ENCODE measurements around the gene ARF6.

DNA sequence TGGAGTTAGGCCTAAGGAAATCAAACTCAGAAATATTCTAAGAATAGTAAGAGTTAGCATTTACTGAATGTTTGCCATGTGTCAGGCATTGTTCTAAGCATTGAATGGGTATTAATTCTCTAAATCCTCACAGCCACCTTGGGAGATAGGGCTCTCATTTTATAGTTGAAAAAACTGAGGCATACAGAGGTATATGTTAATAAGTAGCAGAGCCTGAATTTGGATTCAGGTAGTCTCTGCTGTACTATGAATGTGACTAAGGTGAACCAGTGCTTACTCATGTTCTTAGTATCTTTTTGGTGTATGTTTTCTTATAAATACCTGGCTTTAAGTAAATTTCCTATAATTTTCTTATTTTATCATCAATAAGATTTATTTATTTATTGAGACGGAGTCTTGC lies 8.1 kb downstream of the ARF6 start:
- TF ChIP-seq, protein P1, sequence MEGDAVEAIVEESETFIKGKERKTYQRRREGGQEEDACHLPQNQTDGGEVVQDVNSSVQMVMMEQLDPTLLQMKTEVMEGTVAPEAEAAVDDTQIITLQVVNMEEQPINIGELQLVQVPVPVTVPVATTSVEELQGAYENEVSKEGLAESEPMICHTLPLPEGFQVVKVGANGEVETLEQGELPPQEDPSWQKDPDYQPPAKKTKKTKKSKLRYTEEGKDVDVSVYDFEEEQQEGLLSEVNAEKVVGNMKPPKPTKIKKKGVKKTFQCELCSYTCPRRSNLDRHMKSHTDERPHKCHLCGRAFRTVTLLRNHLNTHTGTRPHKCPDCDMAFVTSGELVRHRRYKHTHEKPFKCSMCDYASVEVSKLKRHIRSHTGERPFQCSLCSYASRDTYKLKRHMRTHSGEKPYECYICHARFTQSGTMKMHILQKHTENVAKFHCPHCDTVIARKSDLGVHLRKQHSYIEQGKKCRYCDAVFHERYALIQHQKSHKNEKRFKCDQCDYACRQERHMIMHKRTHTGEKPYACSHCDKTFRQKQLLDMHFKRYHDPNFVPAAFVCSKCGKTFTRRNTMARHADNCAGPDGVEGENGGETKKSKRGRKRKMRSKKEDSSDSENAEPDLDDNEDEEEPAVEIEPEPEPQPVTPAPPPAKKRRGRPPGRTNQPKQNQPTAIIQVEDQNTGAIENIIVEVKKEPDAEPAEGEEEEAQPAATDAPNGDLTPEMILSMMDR (IDR thresholded peaks at IDR 0.05), result no peak
- TF ChIP-seq POLR2A (IDR thresholded peaks at IDR 0.05), result no peak
- TF ChIP-seq POLR2AphosphoS5 (IDR thresholded peaks at IDR 0.05; ENCODE audit: insufficient read depth in 1 of 2, low read depth in 1 of 2), result no peak
